Hematopoietic multipotent progenitor cell treated with erythropoietin and hydrocortisone succinate and interleukin-3 and kit ligand, for 4 days (in vitro differentiated cells): ENCODE data around the gene CALM1.
"Not testable (repeated sequence)": the region's sequence is repeated elsewhere in the genome, so short reads cannot be mapped to it uniquely, and the experiment has no call there.

Experiments used
- DNase-seq: peaks from one replicate; pipeline ENCODE4 v3.0.0-alpha.2; 2015

Gene CALM1

DNA sequence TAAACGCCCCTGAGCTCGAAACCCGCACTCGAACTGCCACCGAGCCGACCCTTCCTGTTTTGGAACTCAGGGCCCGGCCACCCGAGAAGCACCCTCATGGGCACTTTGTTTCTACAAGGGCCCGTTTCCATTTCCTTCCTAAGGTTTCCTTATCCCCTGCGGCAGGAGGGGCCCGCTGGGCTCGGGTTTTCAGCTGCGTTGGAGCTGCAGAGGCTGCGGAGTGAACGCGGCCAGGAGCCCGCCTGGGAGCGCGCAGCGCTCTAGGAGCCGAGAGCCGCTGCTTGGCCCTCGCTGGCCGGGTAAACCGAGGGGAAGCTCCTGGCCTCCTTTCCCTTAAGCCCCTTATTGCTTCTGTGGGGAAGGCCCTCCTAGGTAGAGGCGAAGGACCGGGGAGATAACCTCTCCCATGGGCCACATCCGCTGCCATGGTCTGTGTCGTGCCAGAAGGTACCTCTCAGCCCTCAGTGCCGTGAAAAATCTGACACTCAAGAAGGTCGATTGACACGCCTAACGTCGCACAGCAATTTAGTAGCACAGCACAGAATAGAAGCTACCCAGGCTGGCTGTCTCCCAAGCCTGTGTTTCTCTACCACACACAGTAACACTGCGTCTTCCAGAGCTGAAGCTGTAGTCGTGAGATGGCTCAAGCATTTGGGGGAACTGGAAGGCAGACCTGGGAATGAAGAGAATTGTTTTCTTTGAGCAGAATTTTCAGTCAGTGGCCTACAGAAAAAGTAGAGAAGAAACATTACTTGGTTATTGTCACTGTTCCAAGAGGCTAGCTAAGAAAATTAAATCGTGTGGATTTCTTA, 12.9 kb upstream of the CALM1 start:
- DNase-seq = peak; percentile 79

DNA sequence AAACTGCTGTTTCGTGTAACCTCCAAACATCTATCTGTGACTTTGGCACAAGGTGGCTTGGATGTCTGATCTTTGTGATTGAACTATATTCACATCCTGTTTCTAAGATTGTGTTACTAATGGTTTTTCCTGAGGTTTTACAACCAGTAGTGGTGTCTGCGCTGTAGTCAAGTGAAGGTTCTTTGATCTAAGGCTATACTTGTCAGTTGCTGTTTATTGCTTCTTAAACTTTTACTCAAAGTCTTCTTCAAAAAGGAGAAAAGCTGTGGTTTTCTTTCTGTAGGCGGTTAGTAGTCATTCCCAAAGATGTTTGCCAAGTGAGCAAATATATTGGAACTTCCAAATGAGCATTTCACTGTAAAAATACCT, 12.3 kb upstream of the CALM1 start:
- no peak for DNase-seq

DNA sequence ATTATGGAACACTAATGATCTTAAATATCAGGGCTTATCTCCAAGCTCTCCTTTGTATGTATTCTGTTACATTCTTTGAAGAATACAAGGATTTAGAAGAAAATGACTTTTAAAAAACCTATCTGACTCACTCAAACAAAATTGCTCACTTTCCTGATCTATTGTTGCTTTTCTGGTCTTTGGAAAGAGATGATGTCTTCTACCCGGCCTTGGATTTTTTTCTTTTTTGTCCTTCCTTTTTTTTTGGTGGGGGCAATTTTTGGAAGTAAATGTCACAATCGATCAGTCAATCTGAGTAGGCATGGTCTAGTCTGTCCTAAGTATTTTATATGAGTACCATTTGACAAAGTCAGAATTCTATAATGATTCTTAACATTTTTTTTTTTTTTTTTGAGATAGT, 10.5 kb upstream of the CALM1 start:
- no peak for DNase-seq

DNA sequence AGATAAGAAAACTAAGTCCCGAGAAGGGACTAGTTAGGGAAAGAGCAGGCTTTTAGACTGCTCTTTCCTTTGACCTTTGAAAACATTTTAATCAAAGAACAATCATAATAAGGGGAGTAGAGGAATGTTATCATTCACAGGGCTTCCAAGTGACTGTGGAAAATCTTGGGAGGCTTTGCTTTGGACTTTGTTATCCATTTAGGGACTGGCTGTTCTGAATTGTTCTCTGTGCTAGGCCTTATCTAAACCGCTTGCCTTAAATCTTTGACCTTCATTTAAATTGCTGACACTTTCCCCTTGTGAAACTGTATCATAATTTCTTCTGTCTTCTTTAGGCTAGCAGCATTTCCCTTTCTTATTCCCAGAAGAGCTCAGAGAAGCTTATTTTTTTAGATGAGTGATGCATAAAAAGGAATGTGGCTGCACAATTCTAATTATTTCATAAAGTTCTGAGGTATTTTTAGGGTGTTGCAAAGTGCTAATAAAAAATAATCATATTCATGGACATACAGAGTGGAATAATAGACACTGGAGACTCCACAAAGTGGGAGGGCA, 9.5 kb upstream of the CALM1 start:
- DNase-seq = no peak

DNA sequence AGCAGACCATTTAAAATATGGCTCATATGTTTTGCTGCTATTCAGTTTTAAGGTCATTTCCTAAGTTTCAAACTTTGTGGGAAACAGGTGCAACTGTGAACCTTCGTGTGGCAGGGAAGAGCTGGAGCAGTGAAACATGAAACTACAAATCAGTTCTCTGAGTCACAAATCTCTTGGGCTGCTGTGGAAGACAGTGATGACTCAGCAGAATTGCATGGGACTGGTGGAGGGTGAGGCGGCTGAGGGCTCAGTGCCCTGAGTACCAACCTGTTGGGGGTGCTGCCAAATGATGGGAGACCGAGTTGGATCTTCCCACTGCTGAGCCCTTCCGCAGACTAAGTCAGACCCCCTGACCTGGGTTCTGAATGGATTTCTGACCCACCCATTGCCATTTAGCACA, 8.4 kb upstream of the CALM1 start:
- DNase-seq = peak; percentile 58

DNA sequence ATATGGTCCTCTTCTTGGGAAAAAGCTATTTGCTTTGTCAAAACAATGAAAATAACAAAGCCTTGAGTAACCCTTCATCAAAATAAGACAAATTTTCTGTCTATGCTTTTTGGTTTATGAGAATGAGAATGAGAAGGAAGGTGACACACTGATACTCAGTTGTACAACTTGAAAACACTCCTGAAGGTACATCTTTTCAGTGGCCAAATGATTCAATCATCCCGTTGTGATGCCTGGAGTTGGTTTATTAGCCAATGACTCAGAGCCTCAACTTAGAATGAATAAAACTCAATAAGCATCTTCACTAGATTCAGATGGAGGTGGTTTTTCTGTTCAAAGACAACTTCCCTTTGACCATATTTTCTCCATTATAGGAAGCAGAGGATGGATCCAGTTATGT, 7.8 kb upstream of the CALM1 start:
- DNase-seq = no peak

DNA sequence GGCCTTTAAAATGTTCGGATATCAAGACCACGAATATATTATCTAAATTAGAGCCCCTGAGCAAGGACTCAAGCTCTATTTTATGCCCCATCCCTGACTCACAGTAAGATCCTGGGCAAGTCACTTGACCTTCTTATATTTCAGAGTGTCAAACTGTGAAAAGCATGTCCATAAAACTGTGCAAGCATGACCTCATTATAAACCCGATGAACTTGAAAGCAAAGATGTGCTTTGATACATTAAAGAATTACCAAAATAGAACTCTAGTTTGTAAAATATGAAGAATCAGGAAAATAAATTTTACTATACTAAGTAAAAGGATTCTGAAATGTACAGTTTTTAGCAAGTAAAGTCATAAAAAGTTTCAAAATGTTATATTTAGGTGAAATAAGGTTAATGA, 2.9 kb upstream of the CALM1 start:
- DNase-seq = no peak

DNA sequence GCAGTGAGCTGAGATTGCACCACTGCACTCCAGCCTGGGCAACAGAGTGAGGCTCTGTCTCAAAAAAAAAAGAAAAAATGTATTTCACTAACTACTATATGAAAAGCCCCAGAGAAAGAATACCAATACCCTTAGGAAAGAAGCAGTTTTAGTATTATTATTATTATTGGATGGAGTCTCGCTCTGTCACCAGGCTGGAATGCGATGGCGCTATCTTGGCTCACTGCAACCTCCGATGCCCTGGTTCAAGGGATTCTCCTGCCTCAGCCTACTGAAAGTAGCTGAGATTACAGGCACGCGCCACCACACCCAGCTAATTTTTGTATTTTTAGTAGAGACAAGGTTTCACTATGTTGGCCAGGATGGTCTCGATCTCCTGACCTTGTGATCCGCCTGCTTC, 2.0 kb upstream of the CALM1 start:
- not testable (repeated sequence) for DNase-seq

DNA sequence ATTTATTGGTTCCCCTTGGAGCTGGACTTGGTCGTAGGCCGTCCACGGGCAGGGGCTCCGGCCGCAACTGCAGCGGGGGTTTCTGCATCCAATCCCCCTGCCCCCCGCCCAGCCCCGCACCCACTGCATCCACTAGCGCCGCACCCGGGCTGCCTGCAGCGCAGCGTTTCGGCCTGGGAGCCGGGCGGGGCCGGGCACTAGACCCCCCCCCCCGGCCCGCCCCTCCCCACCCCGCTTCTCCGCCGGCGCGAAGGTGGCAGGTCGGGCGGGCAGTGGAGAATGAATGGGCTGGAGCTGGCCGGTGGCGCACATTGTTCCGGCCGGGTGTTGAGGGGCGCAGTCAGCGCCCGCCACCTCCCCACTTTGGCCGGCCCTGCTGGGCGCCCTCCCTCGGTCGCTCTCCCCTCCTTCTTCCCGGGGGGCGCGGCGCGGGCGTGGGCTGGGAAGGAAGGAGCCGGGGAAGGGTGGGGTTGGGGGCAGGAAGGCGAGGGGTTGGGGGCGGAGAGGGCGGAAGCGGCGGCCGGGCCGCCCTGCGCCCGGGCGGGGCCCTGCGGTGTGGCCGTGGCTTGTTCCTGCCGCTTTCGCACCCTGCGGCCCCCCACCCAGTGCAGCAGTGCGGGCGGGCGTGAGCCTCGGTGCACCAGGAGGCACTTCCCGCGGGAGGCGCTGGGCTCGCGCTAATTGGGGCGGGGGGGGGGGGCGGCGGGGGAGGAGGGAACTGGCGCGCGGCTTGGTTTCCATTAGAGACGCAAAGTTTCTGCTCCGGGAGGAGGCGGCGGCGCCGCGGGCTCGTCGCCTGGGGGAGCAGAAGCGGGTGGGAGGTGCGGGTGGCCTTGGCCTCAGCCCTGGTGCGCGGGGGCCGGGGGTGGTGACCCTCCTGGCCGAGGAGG, 841 bp downstream of the CALM1 start:
- DNase-seq = peak; percentile 87

DNA sequence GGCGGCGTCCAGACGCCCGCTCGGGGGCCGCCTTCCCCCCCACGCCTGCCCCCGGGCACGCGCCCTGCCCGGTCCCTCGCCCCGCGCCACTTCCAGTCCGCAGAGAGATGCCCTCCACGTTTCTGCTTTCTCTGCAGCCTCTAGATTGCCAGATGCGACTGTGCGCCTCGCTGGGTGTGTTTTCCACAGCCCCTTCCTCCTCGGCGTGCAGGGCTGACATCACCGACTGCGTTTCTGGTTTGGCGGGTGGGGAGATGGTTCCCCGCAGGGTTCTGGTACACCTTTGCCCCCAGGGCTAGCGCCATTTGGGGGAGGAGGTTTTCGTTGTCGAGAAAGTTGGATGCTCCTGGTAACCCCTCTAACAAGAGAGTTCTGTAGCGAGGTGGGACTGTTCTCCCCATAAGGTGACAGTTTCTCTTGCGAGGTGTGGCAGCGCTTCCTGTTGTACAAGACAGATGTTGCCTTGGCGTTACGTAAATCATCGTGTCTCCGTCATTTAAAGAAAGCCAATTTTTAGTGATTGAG, 1.5 kb downstream of the CALM1 start:
- DNase-seq = peak; percentile 77

DNA sequence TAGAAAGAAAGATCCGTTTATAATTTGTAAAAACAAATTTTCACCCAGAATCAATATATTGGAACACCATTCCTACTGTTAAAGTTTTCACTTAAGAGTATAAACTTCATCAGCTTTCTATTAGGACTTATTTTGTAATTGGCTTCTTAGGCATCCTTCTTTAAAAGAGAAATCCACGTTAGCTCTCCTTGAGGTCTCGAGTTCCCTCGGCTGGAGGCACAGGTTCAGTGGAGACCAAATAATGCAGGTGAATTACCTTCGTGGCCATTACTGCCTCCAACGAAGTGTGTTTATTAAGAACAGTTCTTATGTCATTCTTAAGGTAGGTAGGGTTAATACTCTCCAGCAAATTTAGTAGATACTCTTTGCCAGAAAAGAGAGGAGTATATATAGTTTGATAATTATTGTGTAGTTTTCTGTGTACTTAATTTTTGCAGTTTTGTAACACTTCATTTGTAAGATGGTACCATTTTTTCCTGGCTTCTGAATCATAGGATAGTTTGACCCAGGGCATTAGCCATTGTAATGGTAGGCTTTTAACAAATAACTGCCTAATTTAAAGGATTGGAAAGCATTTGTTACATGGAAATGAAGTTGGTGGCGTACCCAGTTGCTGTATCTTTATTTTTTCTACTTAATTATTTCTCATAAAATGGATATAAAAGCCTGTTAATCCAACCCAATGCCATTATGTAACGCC, 2.2 kb downstream of the CALM1 start:
- no peak for DNase-seq

DNA sequence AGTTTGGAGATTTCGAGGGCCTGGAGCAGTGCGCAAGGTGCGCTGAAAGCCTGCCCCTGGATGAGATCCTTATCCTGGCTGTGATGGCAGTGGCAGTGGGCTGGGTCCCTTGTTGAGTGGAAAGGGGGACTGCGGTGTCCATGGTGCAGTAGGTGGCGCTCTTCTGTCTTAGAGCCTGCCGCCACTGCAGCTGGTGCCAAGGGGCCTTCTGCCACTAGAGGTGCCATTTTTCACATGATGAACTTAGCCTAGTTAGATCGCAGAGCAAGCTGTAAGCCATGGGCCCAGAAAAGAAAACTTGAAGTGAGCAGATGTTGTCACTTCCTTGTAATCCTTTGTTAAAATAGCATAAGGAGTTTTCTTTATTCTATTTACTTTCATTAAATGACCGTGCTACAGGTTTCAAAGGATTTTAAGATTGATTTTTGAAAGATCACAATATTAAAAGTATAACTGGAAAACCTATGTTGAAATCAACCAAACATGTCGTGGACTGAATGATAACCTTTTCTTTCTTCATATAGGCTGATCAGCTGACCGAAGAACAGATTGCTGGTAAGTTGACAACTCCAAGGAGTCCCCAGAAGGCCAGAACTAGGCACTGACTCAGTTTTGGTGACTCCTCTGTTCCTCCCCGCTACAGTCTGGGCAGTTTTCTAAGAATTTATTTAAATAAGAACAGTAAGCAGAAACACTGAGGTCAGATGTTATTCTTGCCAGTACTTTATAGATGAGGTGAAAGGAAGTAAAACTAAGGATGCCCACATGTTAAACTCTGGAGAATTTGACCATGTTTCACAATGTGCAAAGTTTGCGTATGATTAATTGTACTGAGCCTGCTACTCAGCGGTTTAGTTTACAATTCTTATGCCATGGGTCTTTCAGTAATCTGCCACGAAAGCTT, 3.0 kb downstream of the CALM1 start:
- DNase-seq = peak; percentile 98

DNA sequence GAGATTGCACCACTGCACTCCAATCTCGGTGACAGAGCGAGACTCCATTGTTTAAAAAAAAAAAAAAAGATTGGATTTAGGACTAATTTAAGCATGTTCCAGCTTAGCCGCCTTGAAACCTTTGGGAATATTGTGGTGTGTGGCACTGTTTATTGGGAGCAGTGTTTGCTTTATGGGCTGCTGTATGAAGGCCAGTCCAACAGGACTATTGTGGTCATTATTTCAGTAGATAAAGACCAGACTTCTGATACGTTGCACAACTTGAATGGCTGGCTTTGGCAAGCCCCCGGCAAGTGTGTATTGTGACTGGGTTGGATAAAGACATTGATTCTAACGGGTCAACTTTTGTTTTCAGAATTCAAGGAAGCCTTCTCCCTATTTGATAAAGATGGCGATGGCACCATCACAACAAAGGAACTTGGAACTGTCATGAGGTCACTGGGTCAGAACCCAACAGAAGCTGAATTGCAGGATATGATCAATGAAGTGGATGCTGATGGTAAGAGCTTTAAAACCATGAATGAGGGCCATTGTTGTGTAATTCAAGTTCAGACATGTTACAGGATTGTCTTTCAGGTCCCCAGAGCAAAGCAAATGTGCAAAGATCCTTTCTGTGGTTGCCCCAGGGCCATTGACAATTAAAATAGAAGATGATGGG, 4.2 kb downstream of the CALM1 start:
- no peak for DNase-seq

DNA sequence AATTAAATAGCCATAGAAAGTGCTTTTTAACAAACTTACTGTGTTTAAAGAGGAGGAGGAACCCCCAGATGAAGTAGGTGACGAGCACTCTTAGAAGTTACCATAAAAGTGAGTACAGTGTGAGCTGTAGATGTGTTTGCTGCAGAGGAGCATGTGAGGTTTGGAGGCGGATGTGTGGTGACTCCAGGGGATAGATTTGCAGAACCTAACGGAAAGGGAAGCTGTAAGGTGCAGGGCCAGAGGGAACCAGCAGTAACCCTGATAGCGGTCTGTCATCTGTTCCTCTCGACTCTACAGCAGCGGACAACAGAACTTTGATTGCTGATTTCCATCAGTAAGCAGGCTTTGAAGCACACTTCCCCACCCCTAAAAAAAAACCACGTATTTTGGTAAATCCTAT, 5.2 kb downstream of the CALM1 start:
- peak; percentile 76 for DNase-seq

DNA sequence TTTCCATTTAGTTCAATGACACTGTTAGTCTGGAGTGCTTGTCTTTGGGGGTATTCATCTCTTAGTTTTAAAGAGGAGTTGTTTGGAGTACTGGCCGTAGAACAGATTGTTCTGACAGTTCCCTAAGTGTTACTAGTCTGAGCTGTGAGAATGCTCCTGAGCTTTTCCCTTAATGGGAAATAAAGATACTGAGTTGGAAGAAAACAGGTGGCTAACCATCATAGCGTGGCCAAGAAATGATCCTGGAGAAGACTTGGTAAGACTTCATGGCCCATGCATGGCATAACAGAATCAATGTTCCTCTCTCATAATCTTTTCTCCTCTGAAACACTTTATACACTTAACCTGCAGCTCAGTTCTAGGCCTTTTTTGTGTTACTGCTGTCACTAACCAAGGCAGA, 6.2 kb downstream of the CALM1 start:
- no peak for DNase-seq

DNA sequence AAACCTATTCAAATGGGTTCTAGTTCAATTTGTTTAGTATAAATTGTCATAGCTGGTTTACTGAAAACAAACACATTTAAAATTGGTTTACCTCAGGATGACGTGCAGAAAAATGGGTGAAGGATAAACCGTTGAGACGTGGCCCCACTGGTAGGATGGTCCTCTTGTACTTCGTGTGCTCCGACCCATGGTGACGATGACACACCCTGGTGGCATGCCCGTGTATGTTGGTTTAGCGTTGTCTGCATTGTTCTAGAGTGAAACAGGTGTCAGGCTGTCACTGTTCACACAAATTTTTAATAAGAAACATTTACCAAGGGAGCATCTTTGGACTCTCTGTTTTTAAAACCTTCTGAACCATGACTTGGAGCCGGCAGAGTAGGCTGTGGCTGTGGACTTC, 8.3 kb downstream of the CALM1 start:
- no peak for DNase-seq

DNA sequence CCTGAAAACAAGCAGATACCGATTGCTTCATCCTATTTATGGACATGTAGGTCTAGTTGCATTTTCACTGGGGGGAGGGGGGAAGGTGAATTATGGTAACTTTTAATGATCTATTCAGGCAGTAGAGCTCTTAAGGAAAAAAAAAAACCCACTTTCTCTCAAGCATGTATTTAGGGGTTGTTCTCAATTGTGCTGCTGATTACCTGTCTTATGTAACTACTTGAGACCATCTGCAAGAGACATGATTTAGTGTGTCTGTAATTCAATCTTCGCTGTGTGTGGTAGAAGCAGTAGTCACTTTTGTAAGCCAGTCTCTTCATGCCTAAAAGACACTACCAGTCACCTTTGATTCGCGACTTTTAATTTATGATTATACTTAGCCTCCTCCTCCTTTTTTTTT, 8.9 kb downstream of the CALM1 start:
- no peak for DNase-seq

DNA sequence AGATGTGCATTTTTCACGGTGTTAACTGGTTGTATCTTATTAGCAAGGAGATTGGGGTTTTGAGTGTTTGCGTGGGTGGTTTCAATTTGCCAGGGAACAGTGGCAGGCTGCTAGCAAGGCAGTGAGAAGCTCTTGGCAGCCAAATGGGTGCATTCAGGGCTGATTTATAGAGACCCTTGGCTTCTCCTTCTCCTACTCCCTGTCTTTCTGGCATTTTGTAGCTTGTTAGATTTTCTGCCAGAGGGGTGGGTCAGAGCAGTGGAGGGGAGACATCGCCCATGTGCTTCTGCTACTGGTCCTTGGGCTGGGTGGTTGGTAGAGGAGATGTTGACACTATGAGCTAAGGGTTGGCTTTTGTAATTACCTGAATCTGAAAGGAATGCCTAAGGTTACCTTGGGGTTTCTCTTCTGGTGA, 9.6 kb downstream of the CALM1 start:
- no peak for DNase-seq

DNA sequence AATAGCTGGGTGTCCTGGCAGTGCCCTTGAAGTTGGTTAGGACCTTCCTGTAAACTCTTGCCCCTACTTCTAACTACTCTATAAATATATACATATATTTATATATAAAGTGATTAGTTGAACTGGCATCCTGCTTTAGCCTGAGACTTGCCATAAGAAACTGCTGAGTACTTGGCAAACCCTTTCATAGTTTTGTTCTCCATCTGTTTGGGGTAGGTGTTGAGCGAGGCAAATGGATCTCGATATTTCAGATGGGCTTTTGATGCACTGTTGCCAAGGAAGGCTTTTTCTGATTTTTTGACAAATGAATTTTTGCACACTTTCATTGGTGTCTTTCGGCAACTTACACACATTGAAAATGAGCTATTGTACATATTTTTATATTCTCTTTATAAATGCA, 10.4 kb downstream of the CALM1 start:
- no peak for DNase-seq

DNA sequence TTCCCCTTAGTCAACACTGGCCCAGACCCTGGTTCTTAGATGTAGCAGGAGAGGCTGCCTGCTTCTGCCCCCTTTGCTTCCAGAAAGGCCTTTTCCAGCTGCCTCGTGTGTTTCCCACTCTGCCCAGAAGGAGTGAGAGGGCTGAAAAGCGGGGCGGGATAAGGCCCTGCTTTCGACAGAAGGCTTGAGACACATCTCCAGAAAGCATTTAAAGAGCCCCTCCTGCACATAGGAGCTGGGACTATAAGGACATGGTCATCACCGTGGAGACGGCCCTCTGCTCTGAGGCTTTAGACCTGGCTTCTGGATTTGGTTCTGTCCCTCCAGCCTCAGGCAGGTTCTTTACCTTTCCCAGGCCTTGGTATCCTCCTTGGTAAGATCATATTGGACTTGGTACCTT, 11.9 kb downstream of the CALM1 start:
- no peak for DNase-seq

DNA sequence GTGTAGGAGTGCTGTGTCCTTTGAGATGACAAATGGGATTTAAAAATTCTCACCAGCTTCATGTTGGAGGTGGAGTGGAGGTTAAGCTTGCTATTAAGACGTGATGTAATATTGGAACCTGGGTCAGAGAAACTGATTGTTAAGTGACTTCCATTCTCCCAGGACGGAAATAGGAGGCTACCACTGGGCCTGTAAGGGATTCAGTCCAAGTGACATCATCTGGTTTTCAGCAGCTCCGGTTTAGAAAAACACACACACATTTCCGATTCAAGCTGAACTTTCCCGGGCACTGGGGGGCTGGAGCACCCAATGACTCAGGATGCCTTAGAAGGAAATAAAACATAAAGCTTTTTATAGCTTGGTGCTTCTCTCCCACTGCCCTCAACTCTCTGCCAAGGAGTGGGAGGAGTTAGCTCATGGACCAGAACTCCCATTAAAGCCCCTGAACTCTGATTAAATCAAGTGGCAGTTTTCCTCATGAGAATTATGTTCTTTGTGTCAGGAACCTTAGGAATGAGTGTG, 12.4 kb downstream of the CALM1 start:
- DNase-seq = no peak
